Measurements from ENCODE around the gene AP2B1. TPM values are rescaled to one million over a fixed set of nuclear protein-coding genes. Genes with fewer than 3 reads are reported as not detected.

AP2B1 gene
- total RNA-seq, 4 donors from 2014 or later = 62.0 to 77.2 (median 70.1) TPM

DNA sequence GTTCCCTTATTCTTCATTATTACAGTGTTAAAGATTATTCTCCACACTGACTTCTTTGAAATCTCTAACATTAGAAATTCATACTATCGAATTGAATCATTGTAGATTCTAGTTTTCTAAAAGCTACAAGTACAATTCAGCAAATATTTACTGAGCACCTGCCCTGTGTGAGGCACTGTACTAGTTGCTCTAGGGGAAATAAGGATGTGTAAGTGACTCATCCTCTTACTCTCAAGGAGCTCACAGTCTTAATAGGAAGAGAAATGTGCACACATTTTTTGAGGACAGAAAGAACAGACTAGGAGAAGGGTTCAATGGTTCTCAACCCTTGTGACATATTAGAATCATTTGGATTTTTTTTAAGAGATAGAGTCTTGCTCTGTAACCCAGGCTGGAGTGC, 42.0 kb upstream of the AP2B1 start:
- TF ChIP-seq, protein P1, sequence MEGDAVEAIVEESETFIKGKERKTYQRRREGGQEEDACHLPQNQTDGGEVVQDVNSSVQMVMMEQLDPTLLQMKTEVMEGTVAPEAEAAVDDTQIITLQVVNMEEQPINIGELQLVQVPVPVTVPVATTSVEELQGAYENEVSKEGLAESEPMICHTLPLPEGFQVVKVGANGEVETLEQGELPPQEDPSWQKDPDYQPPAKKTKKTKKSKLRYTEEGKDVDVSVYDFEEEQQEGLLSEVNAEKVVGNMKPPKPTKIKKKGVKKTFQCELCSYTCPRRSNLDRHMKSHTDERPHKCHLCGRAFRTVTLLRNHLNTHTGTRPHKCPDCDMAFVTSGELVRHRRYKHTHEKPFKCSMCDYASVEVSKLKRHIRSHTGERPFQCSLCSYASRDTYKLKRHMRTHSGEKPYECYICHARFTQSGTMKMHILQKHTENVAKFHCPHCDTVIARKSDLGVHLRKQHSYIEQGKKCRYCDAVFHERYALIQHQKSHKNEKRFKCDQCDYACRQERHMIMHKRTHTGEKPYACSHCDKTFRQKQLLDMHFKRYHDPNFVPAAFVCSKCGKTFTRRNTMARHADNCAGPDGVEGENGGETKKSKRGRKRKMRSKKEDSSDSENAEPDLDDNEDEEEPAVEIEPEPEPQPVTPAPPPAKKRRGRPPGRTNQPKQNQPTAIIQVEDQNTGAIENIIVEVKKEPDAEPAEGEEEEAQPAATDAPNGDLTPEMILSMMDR (IDR thresholded peaks at IDR 0.05; ENCODE audit: low read depth) = no peak

DNA sequence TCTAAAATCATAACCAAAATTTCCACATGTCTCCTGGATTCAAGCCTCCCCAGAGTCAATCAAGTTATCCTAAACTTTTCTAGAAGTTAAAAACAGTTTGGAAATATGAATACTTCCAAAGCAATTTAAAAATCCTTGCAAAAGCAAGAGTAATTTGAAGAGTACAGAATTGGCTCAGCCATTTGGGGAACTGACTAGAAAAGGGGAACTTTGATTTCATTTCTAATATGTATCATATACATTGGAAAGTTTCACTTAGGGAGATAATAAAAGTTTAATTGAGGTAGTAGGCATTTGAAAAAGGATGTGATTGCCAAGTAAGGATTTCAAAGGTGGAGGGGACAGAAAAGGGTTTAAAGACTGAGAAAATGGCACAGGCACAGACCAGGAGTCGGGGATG, 40.6 kb upstream of the AP2B1 start:
- TF ChIP-seq, protein P1 (IDR thresholded peaks at IDR 0.05; ENCODE audit: low read depth) = no peak

DNA sequence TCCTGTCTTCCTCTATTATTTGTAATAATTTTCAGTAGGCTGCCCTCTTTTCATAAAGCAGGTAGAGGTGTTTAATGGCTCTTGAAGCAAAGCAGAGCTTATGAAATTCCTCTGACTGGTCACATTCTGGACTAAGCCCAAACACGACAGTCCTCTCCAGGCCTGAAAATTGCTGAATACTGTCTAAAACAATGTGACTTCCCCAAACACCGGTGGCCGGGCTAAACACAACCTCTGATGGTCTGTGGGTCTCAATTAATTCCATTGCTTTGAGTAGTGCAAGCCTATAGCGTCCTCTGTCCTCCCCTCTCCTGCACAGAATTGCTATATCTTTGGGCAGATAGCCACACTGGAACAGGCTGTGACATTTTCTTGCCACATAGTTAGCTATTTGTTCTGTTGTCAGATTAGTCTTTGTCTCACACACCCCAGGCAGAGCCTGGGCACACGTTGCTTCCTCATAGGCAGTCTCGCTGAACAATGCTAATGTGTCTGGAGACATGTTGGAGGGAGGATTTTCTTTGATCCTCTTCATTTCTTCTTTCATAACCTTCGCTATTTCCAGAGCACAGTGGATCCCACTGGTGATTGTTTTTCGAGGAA, 38.8 kb upstream of the AP2B1 start:
- TF ChIP-seq, protein P1 (IDR thresholded peaks at IDR 0.05; ENCODE audit: low read depth) = no peak

DNA sequence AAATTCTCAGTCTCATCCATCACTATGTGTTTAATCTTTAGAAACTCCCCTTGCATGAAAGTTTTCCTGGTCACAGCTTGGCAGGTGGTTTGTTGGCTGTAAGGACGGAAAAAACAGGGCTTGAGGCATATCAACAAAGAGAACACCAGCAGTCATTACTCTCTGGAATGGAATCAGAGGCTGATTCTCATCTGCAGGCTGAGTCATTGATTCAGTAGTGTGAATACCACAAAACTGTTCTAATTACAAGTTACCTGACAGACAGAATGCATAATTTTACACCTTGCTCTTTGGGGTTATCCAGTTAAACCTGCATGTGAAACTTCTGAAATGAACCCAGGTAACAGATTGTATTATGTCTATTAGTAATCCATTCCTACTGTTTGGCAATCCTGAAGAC, 38.1 kb upstream of the AP2B1 start:
- TF ChIP-seq, protein P1 (IDR thresholded peaks at IDR 0.05; ENCODE audit: low read depth) = no peak

DNA sequence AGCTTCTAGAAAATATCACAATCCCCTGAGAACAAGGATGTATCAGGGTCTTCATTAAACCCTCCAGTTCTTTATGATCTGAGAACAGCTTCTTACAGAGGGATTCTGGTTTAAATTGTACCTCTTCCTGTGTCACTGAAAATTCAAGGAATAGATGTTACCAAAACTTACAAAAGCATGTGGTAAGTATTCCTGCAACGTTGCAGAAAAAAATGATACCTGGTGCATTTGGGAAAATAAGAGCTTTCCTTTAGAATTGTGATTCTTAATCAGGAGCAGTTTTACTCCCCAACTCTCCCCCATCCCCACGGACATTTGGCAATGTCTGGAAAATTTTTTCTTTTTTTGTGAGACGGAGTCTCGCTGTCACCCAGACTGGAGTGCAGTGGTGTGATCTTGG, 33.8 kb upstream of the AP2B1 start:
- TF ChIP-seq, protein P1 (IDR thresholded peaks at IDR 0.05; ENCODE audit: low read depth) = no peak

DNA sequence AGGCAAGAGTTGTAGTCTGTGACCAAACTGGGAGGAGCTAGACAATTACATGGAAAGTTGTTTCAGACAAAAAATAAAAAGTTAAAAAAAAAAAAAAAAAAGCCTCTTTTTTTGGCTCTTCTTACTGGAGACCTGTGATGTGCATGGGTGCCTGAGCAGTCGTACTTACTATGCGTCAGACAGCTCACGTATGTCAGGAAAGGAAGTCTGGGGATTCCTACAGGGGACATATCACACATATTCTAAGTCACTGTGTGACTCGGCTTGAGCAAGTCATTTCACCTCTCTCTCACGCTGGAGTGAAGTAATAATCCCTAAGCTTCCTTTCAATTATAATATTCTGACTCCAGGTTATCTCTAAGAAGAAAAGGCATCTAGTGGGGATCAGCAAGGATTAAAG, 32.5 kb upstream of the AP2B1 start:
- TF ChIP-seq, protein P1 (IDR thresholded peaks at IDR 0.05; ENCODE audit: low read depth) = no peak

DNA sequence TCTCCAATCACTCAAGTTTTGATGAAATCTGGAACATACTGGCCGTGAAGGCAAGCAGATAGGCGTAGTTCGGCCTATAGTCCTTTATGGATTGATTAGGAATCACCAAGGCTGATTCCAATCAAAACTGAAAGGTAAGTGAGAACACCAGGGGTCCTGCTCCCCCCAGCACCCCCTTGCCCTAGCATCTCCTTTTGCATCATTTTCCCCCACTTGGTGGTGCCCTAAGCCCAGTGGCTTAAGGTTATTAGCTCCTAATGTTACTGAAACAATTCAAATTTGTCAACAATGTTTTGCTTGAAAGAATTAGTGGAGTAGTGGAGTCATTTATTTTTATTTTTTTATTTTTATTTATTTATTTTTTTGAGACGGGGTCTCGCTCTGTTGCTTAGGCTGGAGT, 31.4 kb upstream of the AP2B1 start:
- TF ChIP-seq, protein P1 (IDR thresholded peaks at IDR 0.05; ENCODE audit: low read depth) = no peak
